ENCODE data around the gene LRIT1. TPM values are rescaled to one million over a fixed set of nuclear protein-coding genes. Genes with fewer than 3 reads are reported as not detected.

Gene LRIT1
- total RNA-seq, 1 experiment from 2014 or later, result not detected

DNA sequence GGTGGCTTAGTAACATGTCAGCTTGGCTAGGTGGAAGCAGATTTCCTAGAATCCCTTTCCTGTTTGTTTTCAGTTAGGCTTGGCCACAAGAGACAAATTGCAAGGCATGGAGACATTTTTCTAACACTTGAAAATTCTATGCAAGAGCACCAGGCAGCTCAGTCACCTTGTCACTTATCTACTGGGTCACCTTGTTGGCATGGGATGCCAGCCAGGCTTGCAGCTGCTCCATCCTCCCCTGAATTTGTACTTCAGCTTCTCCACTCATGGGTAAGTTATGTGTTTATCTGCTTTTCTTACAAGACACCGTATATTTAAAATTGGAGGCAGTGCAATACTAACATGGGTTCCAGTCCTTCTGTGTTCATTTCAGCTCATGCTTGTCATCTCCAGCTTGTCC lies 46.8 kb upstream of the LRIT1 start:
- no peaks in the 10 kb centered on the region for H3K9me3 Mint-ChIP-seq
- DNase-seq (ENCODE audit: low spot score) (no peak), ATAC-seq (no peak)
- no peak overlapping the region for H3K4me3 Mint-ChIP-seq
- H3K4me1 Mint-ChIP-seq, result no peaks in the 10 kb centered on the region
- H3K27me3 Mint-ChIP-seq (ENCODE audit: low read depth), result no peaks in the 10 kb centered on the region
- H3K36me3 Mint-ChIP-seq, result no peaks in the 10 kb centered on the region
- POLR2A ChIA-PET, result no interaction called here
- TF ChIP-seq, protein P1, sequence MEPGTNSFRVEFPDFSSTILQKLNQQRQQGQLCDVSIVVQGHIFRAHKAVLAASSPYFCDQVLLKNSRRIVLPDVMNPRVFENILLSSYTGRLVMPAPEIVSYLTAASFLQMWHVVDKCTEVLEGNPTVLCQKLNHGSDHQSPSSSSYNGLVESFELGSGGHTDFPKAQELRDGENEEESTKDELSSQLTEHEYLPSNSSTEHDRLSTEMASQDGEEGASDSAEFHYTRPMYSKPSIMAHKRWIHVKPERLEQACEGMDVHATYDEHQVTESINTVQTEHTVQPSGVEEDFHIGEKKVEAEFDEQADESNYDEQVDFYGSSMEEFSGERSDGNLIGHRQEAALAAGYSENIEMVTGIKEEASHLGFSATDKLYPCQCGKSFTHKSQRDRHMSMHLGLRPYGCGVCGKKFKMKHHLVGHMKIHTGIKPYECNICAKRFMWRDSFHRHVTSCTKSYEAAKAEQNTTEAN (CRISPR knock-in tag; IDR thresholded peaks at IDR 0.05), result no peak
- CTCF ChIA-PET, result no interaction called here
- H3K27ac Mint-ChIP-seq, result no peak overlapping the region; the same call in 1 of the 2 replicates

- ChIA-PET CTCF (interaction anchor here (0.9 kb wide), 1 partner anchor 143 kb away, joined by 3 read pairs; no protein-coding TSS in a partner anchor), POLR2A (no interaction called here)
- Mint-ChIP-seq H3K9me3 (no peaks in the 10 kb centered on the region), H3K4me3 (no peak overlapping the region), H3K27me3 (ENCODE audit: low read depth) (no peaks in the 10 kb centered on the region), H3K27ac (no peak overlapping the region), H3K36me3 (no peaks in the 10 kb centered on the region), H3K4me1 (no peaks in the 10 kb centered on the region)
- DNase-seq (ENCODE audit: low spot score) (no peak), ATAC-seq (no peak)
- TF ChIP-seq SMAD4 (CRISPR knock-in tag; IDR thresholded peaks at IDR 0.05) (no peak), ZNF219 (CRISPR knock-in tag; IDR thresholded peaks at IDR 0.05; ENCODE audit: borderline replicate concordance) (no peak), E2F1 (CRISPR knock-in tag; IDR thresholded peaks at IDR 0.05) (no peak), PRRX2 (CRISPR knock-in tag; IDR thresholded peaks at IDR 0.05) (no peak), CBFB (CRISPR knock-in tag; IDR thresholded peaks at IDR 0.05; ENCODE audit: low read depth) (no peak), JUN (CRISPR knock-in tag; IDR thresholded peaks at IDR 0.05) (no peak), CREM (CRISPR knock-in tag; IDR thresholded peaks at IDR 0.05) (no peak), TEAD1 (CRISPR knock-in tag; IDR thresholded peaks at IDR 0.05) (no peak), KAT7 (CRISPR knock-in tag; IDR thresholded peaks at IDR 0.05; ENCODE audit: borderline replicate concordance) (no peak), MAX (CRISPR knock-in tag; IDR thresholded peaks at IDR 0.05) (no peak), FOXK1 (CRISPR knock-in tag; IDR thresholded peaks at IDR 0.05) (no peak), HMGXB4 (CRISPR knock-in tag; IDR thresholded peaks at IDR 0.05) (no peak), ERG (CRISPR knock-in tag; IDR thresholded peaks at IDR 0.05) (no peak), HMGA2 (CRISPR knock-in tag; IDR thresholded peaks at IDR 0.05) (no peak), OVOL2 (CRISPR knock-in tag; IDR thresholded peaks at IDR 0.05; ENCODE audit: borderline replicate concordance) (no peak), NFE2L1 (CRISPR knock-in tag; IDR thresholded peaks at IDR 0.05) (no peak)
- TF ChIP-seq, protein P2, sequence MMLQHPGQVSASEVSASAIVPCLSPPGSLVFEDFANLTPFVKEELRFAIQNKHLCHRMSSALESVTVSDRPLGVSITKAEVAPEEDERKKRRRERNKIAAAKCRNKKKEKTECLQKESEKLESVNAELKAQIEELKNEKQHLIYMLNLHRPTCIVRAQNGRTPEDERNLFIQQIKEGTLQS (CRISPR knock-in tag; conservative IDR thresholded peaks at IDR 0.05), result no peak
- TF ChIP-seq, protein P3, sequence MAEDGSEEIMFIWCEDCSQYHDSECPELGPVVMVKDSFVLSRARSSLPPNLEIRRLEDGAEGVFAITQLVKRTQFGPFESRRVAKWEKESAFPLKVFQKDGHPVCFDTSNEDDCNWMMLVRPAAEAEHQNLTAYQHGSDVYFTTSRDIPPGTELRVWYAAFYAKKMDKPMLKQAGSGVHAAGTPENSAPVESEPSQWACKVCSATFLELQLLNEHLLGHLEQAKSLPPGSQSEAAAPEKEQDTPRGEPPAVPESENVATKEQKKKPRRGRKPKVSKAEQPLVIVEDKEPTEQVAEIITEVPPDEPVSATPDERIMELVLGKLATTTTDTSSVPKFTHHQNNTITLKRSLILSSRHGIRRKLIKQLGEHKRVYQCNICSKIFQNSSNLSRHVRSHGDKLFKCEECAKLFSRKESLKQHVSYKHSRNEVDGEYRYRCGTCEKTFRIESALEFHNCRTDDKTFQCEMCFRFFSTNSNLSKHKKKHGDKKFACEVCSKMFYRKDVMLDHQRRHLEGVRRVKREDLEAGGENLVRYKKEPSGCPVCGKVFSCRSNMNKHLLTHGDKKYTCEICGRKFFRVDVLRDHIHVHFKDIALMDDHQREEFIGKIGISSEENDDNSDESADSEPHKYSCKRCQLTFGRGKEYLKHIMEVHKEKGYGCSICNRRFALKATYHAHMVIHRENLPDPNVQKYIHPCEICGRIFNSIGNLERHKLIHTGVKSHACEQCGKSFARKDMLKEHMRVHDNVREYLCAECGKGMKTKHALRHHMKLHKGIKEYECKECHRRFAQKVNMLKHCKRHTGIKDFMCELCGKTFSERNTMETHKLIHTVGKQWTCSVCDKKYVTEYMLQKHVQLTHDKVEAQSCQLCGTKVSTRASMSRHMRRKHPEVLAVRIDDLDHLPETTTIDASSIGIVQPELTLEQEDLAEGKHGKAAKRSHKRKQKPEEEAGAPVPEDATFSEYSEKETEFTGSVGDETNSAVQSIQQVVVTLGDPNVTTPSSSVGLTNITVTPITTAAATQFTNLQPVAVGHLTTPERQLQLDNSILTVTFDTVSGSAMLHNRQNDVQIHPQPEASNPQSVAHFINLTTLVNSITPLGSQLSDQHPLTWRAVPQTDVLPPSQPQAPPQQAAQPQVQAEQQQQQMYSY (CRISPR knock-in tag; IDR thresholded peaks at IDR 0.05), result no peak
Measured at GRCh38 chr10:84286695-84287094, 45.3 kb upstream of the LRIT1 start.
